HEK293 (cell line): ENCODE measurements around the gene ABT1.
A peak's percentile ranks its signal among the peaks of the same experiment; 100 is the strongest.

Experiments
- BCL11A ChIP-seq: fragments of 450-650 bp; formaldehyde crosslinking; IDR thresholded peaks from 2 replicates; pipeline ENCODE4 v1.5.1; 2016; ENCODE audit warnings: low read depth, missing biosample characterization, missing genetic modification characterization
- BCL11B ChIP-seq: fragments of 450-650 bp; formaldehyde crosslinking; IDR thresholded peaks from 2 replicates; pipeline ENCODE4 v1.5.1; 2016; ENCODE audit warnings: low read depth, missing biosample characterization, missing genetic modification characterization
- GLIS1 ChIP-seq: fragments of 450-650 bp; formaldehyde crosslinking; IDR thresholded peaks from 2 replicates; pipeline ENCODE4 v1.5.1; 2016; ENCODE audit warnings: missing biosample characterization, missing genetic modification characterization
- KLF8 ChIP-seq: fragments of 450-650 bp; formaldehyde crosslinking; IDR thresholded peaks from 2 replicates; pipeline ENCODE4 v1.5.1; 2016; ENCODE audit warnings: missing biosample characterization, missing genetic modification characterization
- RBAK ChIP-seq: fragments of 450-650 bp; formaldehyde crosslinking; IDR thresholded peaks from 2 replicates; pipeline ENCODE4 v1.5.1; 2016; ENCODE audit warnings: missing biosample characterization, missing genetic modification characterization
- SETDB1 ChIP-seq: IDR thresholded peaks from one replicate; pipeline ENCODE4 v1.6.1; 2017; ENCODE audit warnings: mild to moderate bottlenecking, low read length, moderate library complexity, mixed read lengths; ENCODE audit not compliant: insufficient read length
- ZBTB20 ChIP-seq: fragments of 450-650 bp; formaldehyde crosslinking; IDR thresholded peaks from 2 replicates; pipeline ENCODE4 v1.5.1; 2016; ENCODE audit warnings: missing biosample characterization, missing genetic modification characterization
- ZBTB7A ChIP-seq: fragments of 450-650 bp; formaldehyde crosslinking; IDR thresholded peaks from 2 replicates; pipeline ENCODE4 v1.5.1; 2016; ENCODE audit warnings: low read depth, missing biosample characterization, missing genetic modification characterization
- ZEB2 ChIP-seq: fragments of 450-650 bp; formaldehyde crosslinking; IDR thresholded peaks from 2 replicates; pipeline ENCODE4 v1.5.1; 2016; ENCODE audit warnings: missing biosample characterization, missing genetic modification characterization
- ZFP41 ChIP-seq: fragments of 450-650 bp; formaldehyde crosslinking; IDR thresholded peaks from 2 replicates; pipeline ENCODE4 v1.5.1; 2016; ENCODE audit warnings: missing biosample characterization, missing genetic modification characterization, borderline replicate concordance
- ZNF140 ChIP-seq: fragments of 450-650 bp; formaldehyde crosslinking; IDR thresholded peaks from 2 replicates; pipeline ENCODE4 v1.5.1; 2016; ENCODE audit warnings: missing biosample characterization, missing genetic modification characterization
- ZNF16 ChIP-seq: fragments of 450-650 bp; formaldehyde crosslinking; IDR thresholded peaks from 2 replicates; pipeline ENCODE4 v1.5.1; 2016; ENCODE audit warnings: low read depth, missing biosample characterization, missing genetic modification characterization
- ZNF175 ChIP-seq: fragments of 450-650 bp; formaldehyde crosslinking; IDR thresholded peaks from 2 replicates; pipeline ENCODE4 v1.5.1; 2016; ENCODE audit warnings: missing biosample characterization, missing genetic modification characterization
- ZNF184 ChIP-seq: fragments of 450-650 bp; IDR thresholded peaks from 2 replicates; pipeline ENCODE4 v1.5.1; 2018; ENCODE audit warnings: missing biosample characterization, mild to moderate bottlenecking, missing genetic modification characterization
- ZNF211 ChIP-seq: fragments of 450-650 bp; formaldehyde crosslinking; IDR thresholded peaks from 2 replicates; pipeline ENCODE4 v1.5.1; 2016; ENCODE audit warnings: low read depth, missing biosample characterization, missing genetic modification characterization
- ZNF354C ChIP-seq: fragments of 450-650 bp; formaldehyde crosslinking; IDR thresholded peaks from 2 replicates; pipeline ENCODE4 v1.5.1; 2016; ENCODE audit warnings: missing biosample characterization, missing genetic modification characterization, low read depth, borderline replicate concordance
- ZNF37A ChIP-seq: fragments of 450-650 bp; IDR thresholded peaks from 2 replicates; pipeline ENCODE4 v1.5.1; 2018; ENCODE audit warnings: missing biosample characterization, missing genetic modification characterization
- ZNF510 ChIP-seq: fragments of 450-650 bp; formaldehyde crosslinking; IDR thresholded peaks from 2 replicates; pipeline ENCODE4 v1.5.1; 2018; ENCODE audit warnings: mild to moderate bottlenecking, missing genetic modification characterization, missing biosample characterization; ENCODE audit not compliant: insufficient replicate concordance
- ZNF629 ChIP-seq: fragments of 450-650 bp; formaldehyde crosslinking; IDR thresholded peaks from 2 replicates; pipeline ENCODE4 v1.5.1; 2017; ENCODE audit warnings: missing biosample characterization, missing genetic modification characterization
- ZNF670 ChIP-seq: fragments of 450-650 bp; formaldehyde crosslinking; IDR thresholded peaks from 2 replicates; pipeline ENCODE4 v1.5.1; 2016; ENCODE audit warnings: missing biosample characterization, missing genetic modification characterization, low read depth
- ZNF76 ChIP-seq: fragments of 450-650 bp; formaldehyde crosslinking; IDR thresholded peaks from 2 replicates; pipeline ENCODE4; 2016; ENCODE audit warnings: low read depth, missing biosample characterization, missing genetic modification characterization, borderline replicate concordance
- ZSCAN16 ChIP-seq: fragments of 450-650 bp; formaldehyde crosslinking; IDR thresholded peaks from 2 replicates; pipeline ENCODE4 v1.5.1; 2016; ENCODE audit warnings: missing biosample characterization, missing genetic modification characterization
- ZSCAN23 ChIP-seq: fragments of 450-650 bp; formaldehyde crosslinking; IDR thresholded peaks from 2 replicates; pipeline ENCODE4 v1.5.1; 2016; ENCODE audit warnings: missing biosample characterization, missing genetic modification characterization
- TF ChIP-seq, protein P1 (sequence below): fragments of 450-650 bp; formaldehyde crosslinking; conservative IDR thresholded peaks from 2 replicates; pipeline ENCODE4 v1.5.1; 2016; ENCODE audit warnings: low read depth, missing biosample characterization, missing genetic modification characterization
- TF ChIP-seq, protein P2 (sequence below): fragments of 450-650 bp; formaldehyde crosslinking; IDR thresholded peaks from 2 replicates; pipeline ENCODE4 v1.5.1; 2016; ENCODE audit warnings: missing biosample characterization, missing genetic modification characterization
- TF ChIP-seq, protein P3 (sequence below): fragments of 450-650 bp; formaldehyde crosslinking; IDR thresholded peaks from 2 replicates; pipeline ENCODE4 v1.5.1; 2016; ENCODE audit warnings: missing biosample characterization, missing genetic modification characterization
- TF ChIP-seq, protein P4 (sequence below): fragments of 450-650 bp; formaldehyde crosslinking; IDR thresholded peaks from 2 replicates; pipeline ENCODE4 v1.5.1; 2016; ENCODE audit warnings: missing biosample characterization, missing genetic modification characterization, low read depth
- TF ChIP-seq, protein P5 (sequence below): IDR thresholded peaks from 2 replicates; pipeline ENCODE4 v1.6.1; 2011; ENCODE audit warnings: mild to moderate bottlenecking, low read depth, low read length, borderline replicate concordance

Gene ABT1

DNA sequence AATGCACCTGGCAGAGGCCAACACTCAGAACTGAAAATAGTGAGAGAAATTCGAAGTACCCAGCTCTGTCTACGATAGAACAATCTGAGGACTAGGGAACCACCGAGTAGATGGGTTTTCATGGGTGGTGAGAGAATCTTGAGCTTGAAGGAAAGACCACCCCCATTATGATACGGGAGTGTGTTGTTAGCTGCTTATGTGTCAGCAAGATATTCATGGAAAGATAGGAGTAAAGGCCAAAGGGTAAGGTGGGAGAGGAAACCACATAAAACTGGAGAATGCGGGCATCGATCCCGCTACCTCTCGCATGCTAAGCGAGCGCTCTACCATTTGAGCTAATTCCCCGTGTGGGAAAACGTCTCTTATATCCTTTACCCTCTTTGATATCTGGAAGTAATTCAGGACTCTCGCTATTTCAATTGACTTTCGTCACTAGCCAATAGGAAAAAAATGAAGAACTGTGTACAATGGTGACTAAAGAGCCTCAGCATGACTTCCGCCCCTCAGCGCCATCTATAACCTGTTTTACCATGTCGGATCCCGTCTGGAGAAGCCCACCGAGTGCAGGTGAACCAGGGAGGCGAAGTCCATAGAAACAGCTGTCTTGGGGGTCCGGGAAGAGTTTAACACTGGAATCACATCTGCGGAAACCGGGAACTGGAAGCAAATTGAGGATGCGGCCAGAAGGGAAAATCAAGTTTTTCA, 25.0 kb upstream of the ABT1 start (continued):
- TF ChIP-seq ZNF629 (tag by site-specific recombination) (peak; percentile 87), ZNF510 (tag by site-specific recombination) (peak; percentile 32), ZNF16 (tag by site-specific recombination) (no peak), ZBTB7A (tag by site-specific recombination) (peak; percentile 96), SETDB1 (no peak), ZNF175 (tag by site-specific recombination) (no peak), RBAK (tag by site-specific recombination) (0 out of 2 replicates have a peak, but pooled peaks have one; percentile 44), ZBTB20 (tag by site-specific recombination) (peak; percentile 27; the same call in 1 of the 2 replicates), ZSCAN23 (peak; percentile 86), KLF8 (tag by site-specific recombination) (peak; percentile 57), ZNF211 (tag by site-specific recombination) (no peak), ZNF37A (tag by site-specific recombination) (no peak; the same call in 1 of the 2 replicates), ZNF354C (tag by site-specific recombination) (no peak), ZFP41 (tag by site-specific recombination) (no peak), ZNF76 (peak; percentile 18; the same call in 1 of the 2 replicates), BCL11A (tag by site-specific recombination) (peak; percentile 96), ZNF670 (tag by site-specific recombination) (no peak), ZEB2 (tag by site-specific recombination) (peak; percentile 91), BCL11B (tag by site-specific recombination) (peak; percentile 84; the same call in 1 of the 2 replicates), GLIS1 (tag by site-specific recombination) (peak; percentile 32; the same call in 1 of the 2 replicates), ZNF184 (tag by site-specific recombination) (peak; percentile 50), ZNF140 (tag by site-specific recombination) (no peak), ZSCAN16 (tag by site-specific recombination) (no peak)
- TF ChIP-seq, protein P1, sequence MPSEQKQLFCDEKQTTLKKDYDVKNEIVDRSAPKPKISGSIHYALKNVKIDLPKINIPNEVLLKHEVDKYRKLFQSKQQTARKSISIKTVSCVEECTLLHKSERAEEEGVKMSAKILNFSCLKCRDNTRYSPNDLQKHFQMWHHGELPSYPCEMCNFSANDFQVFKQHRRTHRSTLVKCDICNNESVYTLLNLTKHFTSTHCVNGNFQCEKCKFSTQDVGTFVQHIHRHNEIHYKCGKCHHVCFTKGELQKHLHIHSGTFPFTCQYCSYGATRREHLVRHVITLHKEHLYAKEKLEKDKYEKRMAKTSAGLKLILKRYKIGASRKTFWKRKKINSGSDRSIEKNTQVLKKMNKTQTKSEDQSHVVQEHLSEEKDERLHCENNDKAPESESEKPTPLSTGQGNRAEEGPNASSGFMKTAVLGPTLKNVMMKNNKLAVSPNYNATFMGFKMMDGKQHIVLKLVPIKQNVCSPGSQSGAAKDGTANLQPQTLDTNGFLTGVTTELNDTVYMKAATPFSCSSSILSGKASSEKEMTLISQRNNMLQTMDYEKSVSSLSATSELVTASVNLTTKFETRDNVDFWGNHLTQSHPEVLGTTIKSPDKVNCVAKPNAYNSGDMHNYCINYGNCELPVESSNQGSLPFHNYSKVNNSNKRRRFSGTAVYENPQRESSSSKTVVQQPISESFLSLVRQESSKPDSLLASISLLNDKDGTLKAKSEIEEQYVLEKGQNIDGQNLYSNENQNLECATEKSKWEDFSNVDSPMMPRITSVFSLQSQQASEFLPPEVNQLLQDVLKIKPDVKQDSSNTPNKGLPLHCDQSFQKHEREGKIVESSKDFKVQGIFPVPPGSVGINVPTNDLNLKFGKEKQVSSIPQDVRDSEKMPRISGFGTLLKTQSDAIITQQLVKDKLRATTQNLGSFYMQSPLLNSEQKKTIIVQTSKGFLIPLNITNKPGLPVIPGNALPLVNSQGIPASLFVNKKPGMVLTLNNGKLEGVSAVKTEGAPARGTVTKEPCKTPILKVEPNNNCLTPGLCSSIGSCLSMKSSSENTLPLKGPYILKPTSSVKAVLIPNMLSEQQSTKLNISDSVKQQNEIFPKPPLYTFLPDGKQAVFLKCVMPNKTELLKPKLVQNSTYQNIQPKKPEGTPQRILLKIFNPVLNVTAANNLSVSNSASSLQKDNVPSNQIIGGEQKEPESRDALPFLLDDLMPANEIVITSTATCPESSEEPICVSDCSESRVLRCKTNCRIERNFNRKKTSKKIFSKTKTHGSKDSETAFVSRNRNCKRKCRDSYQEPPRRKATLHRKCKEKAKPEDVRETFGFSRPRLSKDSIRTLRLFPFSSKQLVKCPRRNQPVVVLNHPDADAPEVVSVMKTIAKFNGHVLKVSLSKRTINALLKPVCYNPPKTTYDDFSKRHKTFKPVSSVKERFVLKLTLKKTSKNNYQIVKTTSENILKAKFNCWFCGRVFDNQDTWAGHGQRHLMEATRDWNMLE (tag by site-specific recombination) = 0 out of 2 replicates have a peak, but pooled peaks have one; percentile 10
- TF ChIP-seq, protein P2, sequence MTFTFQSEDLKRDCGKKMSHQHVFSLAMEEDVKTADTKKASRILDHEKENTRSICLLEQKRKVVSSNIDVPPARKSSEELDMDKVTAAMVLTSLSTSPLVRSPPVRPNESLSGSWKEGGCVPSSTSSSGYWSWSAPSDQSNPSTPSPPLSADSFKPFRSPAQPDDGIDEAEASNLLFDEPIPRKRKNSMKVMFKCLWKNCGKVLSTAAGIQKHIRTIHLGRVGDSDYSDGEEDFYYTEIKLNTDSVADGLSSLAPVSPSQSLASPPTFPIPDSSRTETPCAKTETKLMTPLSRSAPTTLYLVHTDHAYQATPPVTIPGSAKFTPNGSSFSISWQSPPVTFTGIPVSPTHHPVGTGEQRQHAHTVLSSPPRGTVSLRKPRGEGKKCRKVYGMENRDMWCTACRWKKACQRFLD (tag by site-specific recombination) = no peak
- TF ChIP-seq, protein P3, sequence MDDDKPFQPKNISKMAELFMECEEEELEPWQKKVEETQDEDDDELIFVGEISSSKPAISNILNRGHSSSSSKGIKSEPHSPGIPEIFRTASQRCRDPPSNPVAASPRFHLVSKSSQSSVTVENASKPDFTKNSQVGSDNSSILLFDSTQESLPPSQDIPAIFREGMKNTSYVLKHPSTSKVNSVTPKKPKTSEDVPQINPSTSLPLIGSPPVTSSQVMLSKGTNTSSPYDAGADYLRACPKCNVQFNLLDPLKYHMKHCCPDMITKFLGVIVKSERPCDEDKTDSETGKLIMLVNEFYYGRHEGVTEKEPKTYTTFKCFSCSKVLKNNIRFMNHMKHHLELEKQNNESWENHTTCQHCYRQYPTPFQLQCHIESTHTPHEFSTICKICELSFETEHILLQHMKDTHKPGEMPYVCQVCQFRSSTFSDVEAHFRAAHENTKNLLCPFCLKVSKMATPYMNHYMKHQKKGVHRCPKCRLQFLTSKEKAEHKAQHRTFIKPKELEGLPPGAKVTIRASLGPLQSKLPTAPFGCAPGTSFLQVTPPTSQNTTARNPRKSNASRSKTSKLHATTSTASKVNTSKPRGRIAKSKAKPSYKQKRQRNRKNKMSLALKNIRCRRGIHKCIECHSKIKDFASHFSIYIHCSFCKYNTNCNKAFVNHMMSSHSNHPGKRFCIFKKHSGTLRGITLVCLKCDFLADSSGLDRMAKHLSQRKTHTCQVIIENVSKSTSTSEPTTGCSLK (tag by site-specific recombination) = no peak
- TF ChIP-seq, protein P4, sequence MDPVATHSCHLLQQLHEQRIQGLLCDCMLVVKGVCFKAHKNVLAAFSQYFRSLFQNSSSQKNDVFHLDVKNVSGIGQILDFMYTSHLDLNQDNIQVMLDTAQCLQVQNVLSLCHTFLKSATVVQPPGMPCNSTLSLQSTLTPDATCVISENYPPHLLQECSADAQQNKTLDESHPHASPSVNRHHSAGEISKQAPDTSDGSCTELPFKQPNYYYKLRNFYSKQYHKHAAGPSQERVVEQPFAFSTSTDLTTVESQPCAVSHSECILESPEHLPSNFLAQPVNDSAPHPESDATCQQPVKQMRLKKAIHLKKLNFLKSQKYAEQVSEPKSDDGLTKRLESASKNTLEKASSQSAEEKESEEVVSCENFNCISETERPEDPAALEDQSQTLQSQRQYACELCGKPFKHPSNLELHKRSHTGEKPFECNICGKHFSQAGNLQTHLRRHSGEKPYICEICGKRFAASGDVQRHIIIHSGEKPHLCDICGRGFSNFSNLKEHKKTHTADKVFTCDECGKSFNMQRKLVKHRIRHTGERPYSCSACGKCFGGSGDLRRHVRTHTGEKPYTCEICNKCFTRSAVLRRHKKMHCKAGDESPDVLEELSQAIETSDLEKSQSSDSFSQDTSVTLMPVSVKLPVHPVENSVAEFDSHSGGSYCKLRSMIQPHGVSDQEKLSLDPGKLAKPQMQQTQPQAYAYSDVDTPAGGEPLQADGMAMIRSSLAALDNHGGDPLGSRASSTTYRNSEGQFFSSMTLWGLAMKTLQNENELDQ (tag by site-specific recombination) = no peak
- TF ChIP-seq, protein P5, sequence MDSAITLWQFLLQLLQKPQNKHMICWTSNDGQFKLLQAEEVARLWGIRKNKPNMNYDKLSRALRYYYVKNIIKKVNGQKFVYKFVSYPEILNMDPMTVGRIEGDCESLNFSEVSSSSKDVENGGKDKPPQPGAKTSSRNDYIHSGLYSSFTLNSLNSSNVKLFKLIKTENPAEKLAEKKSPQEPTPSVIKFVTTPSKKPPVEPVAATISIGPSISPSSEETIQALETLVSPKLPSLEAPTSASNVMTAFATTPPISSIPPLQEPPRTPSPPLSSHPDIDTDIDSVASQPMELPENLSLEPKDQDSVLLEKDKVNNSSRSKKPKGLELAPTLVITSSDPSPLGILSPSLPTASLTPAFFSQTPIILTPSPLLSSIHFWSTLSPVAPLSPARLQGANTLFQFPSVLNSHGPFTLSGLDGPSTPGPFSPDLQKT = no peak
